Measurements from ENCODE around the gene TRAF1.

Gene TRAF1

DNA sequence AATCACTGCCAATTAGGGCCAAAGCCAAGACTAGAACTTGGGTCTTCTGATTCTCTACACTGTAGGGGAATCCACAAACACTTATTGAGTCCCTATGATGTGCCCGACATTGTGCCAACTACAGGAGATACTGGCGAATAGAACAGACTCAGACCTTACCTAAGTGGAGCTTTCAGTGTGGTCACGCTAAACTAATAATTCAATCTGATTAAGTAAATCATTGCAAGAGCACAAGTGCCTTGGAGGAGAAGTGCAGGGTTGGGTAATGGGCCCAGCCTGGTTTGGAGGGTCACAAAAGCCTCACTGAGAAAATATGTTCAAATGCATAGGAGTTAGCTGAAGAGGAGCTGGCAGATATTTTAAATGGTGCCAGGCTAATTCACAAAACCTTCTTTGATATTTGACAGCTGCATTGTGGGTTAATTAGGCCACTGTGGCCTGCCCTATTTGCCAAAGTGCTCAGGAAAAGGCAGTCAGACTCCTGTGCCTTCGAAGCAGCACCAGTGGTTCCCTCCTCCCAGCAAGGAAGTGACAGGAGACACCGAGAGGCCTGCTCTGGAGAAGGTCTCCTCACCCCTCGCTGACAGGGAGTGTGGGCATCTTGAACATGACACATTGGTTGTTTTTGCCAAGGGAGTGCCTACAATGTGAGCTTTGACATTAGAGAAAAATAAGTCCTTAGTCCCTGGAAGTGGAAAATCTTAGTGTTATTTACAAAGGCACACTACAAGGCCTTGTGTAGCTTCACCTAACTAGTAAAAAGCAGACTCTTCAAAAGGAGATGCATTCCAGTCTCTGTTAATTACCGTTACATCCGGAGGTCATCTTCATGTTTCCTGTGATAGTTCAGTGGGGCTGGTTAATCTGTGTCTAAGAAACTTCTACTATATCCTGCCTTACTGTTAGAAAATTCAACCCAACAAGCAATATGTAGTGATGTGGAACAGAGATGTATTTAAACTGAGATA, 24.1 kb upstream of the TRAF1 start:
- Histone ChIP-seq H3K4me3 (ENCODE audit: low read length) (no peak overlapping the region), H3K9ac (ENCODE audit: low read depth, low read length) (no peak overlapping the region), H3K27me3 (ENCODE audit: control insufficient read depth, insufficient read depth, low read length) (no peaks in the 10 kb centered on the region), H3K4me2 (ENCODE audit: low read length) (no peak overlapping the region), H3K9me3 (replicated peaks; ENCODE audit: low read length) (no peaks in the 10 kb centered on the region), H3K36me3 (ENCODE audit: insufficient read depth, low read length) (no peaks in the 10 kb centered on the region), H3K4me1 (ENCODE audit: control insufficient read depth, insufficient read depth, low read length) (peaks cover 13% of the 10 kb centered on the region)

DNA sequence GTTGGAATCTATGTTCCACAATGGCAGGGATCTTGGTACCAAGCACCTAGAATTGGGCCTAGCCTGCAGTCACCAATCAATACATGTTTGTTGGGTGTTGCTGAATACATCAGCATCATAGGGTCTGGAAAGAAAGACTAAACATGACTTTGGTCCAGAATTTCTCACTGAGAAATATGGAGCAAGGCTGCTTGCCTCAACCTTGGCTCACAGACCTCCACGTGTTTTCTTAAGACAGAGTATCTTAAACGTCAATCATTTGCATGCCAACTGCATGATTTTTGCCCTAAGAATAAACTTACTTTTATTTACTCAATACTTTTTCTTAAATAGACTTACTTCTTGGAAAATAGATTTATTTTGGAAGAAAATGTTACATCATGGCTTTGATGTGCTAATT, 22.7 kb upstream of the TRAF1 start:
- H3K4me1 ChIP-seq (ENCODE audit: control insufficient read depth, insufficient read depth, low read length): peaks cover 17% of the 10 kb centered on the region

DNA sequence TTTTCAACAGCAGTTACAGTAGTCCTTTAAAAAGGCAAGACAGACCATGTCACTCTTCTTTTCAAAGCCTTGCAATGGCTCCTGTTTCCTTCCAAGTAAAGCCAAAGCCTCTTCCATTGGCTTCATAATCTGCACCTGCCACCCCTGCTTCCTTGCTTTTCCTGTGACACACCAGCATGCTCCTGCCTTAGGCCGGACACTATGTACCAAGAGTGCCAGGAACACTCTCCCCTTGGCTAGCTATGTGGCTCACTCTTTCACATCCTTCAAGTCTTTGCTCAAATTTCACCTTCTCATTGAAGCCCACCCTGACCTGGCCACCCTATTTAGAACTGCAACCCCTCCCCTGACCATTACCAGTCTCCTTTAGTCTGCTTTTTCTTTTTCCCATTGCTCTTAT, 22.2 kb upstream of the TRAF1 start:
- Histone ChIP-seq H3K9me3 (replicated peaks; ENCODE audit: low read length) (no peaks in the 10 kb centered on the region), H3K4me3 (ENCODE audit: low read length) (no peak overlapping the region), H3K36me3 (ENCODE audit: insufficient read depth, low read length) (no peaks in the 10 kb centered on the region), H3K9ac (ENCODE audit: low read depth, low read length) (no peak overlapping the region), H3K4me1 (ENCODE audit: control insufficient read depth, insufficient read depth, low read length) (peaks cover 17% of the 10 kb centered on the region), H3K4me2 (ENCODE audit: low read length) (no peak overlapping the region), H3K27me3 (ENCODE audit: control insufficient read depth, insufficient read depth, low read length) (no peaks in the 10 kb centered on the region)

More for the DNA sequence above, 22.7 kb upstream of the TRAF1 start:
- no peaks in the 10 kb centered on the region for H3K9me3 ChIP-seq (replicated peaks; ENCODE audit: low read length)
- no peak overlapping the region for H3K4me3 ChIP-seq (ENCODE audit: low read length)
- no peak overlapping the region for H3K4me2 ChIP-seq (ENCODE audit: low read length)
- no peaks in the 10 kb centered on the region for H3K27me3 ChIP-seq (ENCODE audit: control insufficient read depth, insufficient read depth, low read length)
- no peaks in the 10 kb centered on the region for H3K36me3 ChIP-seq (ENCODE audit: insufficient read depth, low read length)
- H3K9ac ChIP-seq (ENCODE audit: low read depth, low read length): no peak overlapping the region

DNA sequence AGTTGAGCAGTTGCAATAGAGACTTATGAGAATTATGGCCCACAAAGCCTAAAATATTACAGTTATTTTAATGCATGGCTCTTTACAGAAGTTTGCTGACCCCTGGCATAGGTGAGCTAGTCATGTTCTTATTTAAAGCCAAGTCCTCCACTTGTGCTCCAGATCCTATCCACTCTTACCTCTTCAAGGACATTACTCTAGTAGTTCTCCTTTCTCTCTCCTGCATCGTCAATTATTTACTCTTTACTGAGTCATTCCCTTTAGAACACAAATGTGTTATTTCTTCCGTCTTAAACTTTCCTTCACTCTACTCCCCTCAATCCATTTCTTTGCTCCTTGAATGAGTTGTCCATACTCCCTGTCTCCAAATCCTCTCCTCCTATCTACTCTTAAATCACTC, 20.6 kb upstream of the TRAF1 start:
- no peak overlapping the region for H3K9ac ChIP-seq (ENCODE audit: low read depth, low read length)
- no peak overlapping the region for H3K4me3 ChIP-seq (ENCODE audit: low read length)
- peaks cover 23% of the 10 kb centered on the region for H3K4me1 ChIP-seq (ENCODE audit: control insufficient read depth, insufficient read depth, low read length)
- H3K9me3 ChIP-seq (replicated peaks; ENCODE audit: low read length): no peaks in the 10 kb centered on the region
- H3K36me3 ChIP-seq (ENCODE audit: insufficient read depth, low read length): no peaks in the 10 kb centered on the region
- H3K4me2 ChIP-seq (ENCODE audit: low read length): no peak overlapping the region
- H3K27me3 ChIP-seq (ENCODE audit: control insufficient read depth, insufficient read depth, low read length): no peaks in the 10 kb centered on the region

DNA sequence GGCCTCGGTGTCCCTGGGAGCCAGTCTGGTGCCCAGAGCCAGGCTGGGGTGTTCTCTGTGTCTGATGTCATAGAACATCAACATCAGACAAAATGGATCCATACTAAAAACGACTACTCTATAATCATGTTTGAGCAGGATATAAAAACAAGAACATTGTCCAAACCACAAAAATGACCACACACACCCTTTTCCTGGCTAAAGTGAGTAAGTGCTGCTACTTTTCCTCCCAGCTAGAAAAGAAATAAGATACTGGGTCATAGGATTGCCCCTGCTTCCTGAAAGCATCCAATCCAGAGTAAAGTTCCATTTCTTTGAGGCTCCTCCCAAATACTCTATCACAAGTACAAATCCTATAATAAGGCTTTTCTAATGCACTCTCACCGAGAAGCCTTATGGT, 19.7 kb upstream of the TRAF1 start:
- no peaks in the 10 kb centered on the region for H3K27me3 ChIP-seq (ENCODE audit: control insufficient read depth, insufficient read depth, low read length)
- H3K4me3 ChIP-seq (ENCODE audit: low read length): no peak overlapping the region
- no peak overlapping the region for H3K9ac ChIP-seq (ENCODE audit: low read depth, low read length)
- H3K4me2 ChIP-seq (ENCODE audit: low read length): peak overlapping the region; percentile 31
- no peaks in the 10 kb centered on the region for H3K9me3 ChIP-seq (replicated peaks; ENCODE audit: low read length)
- H3K36me3 ChIP-seq (ENCODE audit: insufficient read depth, low read length): no peaks in the 10 kb centered on the region
- peaks cover 32% of the 10 kb centered on the region for H3K4me1 ChIP-seq (ENCODE audit: control insufficient read depth, insufficient read depth, low read length)

DNA sequence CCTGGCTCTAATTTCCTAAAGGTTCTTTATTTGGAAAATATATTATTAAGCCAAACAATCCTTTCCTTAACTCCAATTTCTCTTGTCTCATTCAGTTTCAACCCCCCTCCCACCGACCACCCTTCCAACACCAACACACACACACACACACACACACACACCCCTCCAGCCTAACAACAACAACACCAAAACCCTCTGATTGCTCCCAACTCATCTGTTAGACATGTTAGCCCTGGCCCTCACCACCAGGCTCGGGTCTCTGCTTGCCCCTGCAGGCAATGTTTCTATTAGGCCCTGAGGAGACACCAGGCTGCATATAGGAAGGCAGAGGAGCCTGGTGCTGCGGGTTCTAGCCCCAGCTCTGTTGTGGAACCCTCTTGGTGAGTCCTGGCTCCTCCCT, 18.4 kb upstream of the TRAF1 start:
- Histone ChIP-seq H3K4me2 (ENCODE audit: low read length) (no peak overlapping the region), H3K9ac (ENCODE audit: low read depth, low read length) (no peak overlapping the region), H3K27me3 (ENCODE audit: control insufficient read depth, insufficient read depth, low read length) (no peaks in the 10 kb centered on the region), H3K4me3 (ENCODE audit: low read length) (no peak overlapping the region), H3K4me1 (ENCODE audit: control insufficient read depth, insufficient read depth, low read length) (peaks cover 41% of the 10 kb centered on the region), H3K9me3 (replicated peaks; ENCODE audit: low read length) (no peaks in the 10 kb centered on the region), H3K36me3 (ENCODE audit: insufficient read depth, low read length) (no peaks in the 10 kb centered on the region)

DNA sequence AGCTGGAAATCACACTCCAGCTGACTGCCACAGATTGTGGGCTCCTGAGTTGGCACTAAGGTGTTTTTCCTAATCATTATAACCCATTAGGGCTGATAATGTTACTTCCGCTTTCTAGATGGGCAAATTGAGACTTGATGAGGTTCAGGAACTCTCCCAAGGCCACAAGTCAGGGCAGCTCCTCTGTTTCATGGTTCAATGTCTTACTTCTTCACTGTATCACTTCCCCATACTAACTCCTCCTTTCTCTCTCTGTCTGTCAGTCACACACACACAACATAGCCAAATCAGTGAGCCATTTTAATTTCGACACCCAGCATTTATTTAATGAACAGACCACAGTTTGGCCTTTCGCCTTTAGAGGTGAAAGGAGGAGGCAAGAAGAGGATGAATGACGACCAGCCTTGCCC, 17.8 kb upstream of the TRAF1 start:
- Histone ChIP-seq H3K36me3 (ENCODE audit: insufficient read depth, low read length) (no peaks in the 10 kb centered on the region), H3K4me2 (ENCODE audit: low read length) (no peak overlapping the region), H3K4me3 (ENCODE audit: low read length) (no peak overlapping the region), H3K9me3 (replicated peaks; ENCODE audit: low read length) (no peaks in the 10 kb centered on the region), H3K9ac (ENCODE audit: low read depth, low read length) (no peak overlapping the region), H3K27me3 (ENCODE audit: control insufficient read depth, insufficient read depth, low read length) (no peaks in the 10 kb centered on the region), H3K4me1 (ENCODE audit: control insufficient read depth, insufficient read depth, low read length) (peaks cover 41% of the 10 kb centered on the region)

DNA sequence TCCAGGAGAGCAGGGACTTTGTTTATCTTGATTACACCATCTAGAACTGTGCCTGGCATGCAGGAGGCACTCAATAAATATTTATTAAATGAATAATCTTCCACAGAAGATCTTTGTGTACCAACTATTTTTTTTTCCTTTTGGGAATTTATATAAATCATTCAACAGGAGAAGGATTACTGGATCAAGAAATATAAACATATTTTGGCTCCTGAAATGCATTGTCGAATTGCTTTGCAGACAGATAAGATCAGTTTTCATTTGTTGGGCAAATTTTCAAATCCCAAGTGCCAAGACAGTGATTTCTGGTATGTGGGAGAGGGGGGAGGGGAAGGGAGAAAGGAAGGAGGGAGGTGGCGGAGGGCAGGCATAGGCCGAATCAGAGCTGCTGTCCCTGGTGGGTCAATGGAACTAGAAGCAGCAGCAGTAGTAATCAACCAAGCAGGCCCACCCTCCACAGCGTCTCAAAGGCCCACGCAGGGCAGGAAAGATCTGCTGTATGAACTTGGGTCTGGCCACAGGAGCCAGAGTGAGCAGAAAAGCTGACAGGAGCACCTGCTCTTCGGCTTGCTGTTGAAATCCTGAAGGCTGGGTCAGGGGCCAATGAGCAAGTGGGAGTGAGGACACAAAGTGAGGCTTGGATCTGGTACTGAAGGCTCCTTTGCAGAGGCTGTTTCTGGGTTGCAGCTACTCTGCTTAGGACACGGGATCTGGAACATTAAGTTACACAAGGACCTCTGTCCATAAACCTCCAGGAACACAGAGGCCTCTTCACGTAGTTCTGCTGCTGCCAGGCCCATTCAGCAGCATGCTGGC, 15.8 kb upstream of the TRAF1 start:
- Histone ChIP-seq H3K4me2 (ENCODE audit: low read length) (no peak overlapping the region), H3K4me1 (ENCODE audit: control insufficient read depth, insufficient read depth, low read length) (peaks cover 48% of the 10 kb centered on the region)

DNA sequence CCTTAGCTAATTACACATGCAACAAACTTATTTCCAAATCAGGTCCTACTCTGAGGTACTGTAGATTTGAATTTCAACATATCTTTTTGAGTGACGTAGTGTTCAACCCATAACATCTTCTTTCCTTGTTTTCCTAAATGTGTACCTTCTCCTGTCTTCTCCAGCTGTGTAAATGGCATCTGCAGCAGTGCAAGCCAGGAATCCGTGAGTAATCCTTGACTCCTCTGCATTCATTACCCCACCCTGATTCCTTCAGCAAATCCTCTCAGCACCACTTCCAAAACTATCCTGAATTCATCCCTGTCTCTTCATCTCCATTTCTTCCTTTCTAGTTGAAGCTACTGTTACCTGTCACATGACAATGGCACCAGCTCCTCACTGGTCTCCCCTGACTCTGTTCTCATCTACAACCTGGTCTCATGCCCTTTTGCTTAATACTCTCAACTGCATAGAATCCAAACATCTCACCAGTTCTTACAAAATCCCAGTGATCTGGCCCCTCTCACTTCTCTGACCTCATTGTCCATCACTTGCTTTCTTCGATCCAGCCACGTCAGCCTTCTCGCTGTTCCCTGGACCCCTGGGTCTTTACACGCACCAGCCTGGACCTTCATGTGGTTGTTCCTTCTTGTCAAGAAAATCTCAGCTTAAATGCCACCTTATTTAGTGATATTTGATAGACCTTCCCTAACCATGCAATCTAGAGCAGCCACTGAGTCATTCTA, 14.6 kb upstream of the TRAF1 start:
- H3K4me3 ChIP-seq (ENCODE audit: low read length): no peak overlapping the region
- H3K9me3 ChIP-seq (replicated peaks; ENCODE audit: low read length): no peaks in the 10 kb centered on the region
- peaks cover 50% of the 10 kb centered on the region for H3K4me1 ChIP-seq (ENCODE audit: control insufficient read depth, insufficient read depth, low read length)
- H3K36me3 ChIP-seq (ENCODE audit: insufficient read depth, low read length): no peaks in the 10 kb centered on the region
- H3K9ac ChIP-seq (ENCODE audit: low read depth, low read length): no peak overlapping the region
- H3K4me2 ChIP-seq (ENCODE audit: low read length): peak overlapping the region; percentile 58
- no peaks in the 10 kb centered on the region for H3K27me3 ChIP-seq (ENCODE audit: control insufficient read depth, insufficient read depth, low read length)

More for the DNA sequence above, 15.8 kb upstream of the TRAF1 start:
- H3K27me3 ChIP-seq (ENCODE audit: control insufficient read depth, insufficient read depth, low read length): no peaks in the 10 kb centered on the region
- H3K9me3 ChIP-seq (replicated peaks; ENCODE audit: low read length): no peaks in the 10 kb centered on the region
- H3K9ac ChIP-seq (ENCODE audit: low read depth, low read length): no peak overlapping the region
- H3K36me3 ChIP-seq (ENCODE audit: insufficient read depth, low read length): no peaks in the 10 kb centered on the region
- no peak overlapping the region for H3K4me3 ChIP-seq (ENCODE audit: low read length)

DNA sequence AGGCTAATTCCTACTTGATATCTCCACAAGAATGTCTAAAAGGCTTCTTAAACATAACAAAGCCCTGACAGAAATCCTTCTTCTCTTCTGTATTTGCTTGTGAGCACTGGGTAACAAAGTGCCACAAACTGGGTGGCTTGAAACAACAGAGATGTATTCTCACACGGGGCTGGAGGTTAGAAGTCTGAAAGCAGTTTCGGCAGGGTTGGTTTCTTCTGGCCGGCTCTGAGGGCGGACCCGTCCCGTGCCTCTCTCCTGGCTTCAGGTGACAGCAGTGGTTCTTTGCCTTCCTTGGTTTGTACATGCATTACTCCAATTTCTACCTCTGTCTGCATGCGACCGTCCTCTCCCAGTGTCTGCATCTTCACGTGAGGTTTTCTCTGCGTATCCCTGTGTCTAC, 14.0 kb upstream of the TRAF1 start:
- Histone ChIP-seq H3K4me2 (ENCODE audit: low read length) (peak overlapping the region; percentile 58), H3K9ac (ENCODE audit: low read depth, low read length) (no peak overlapping the region), H3K36me3 (ENCODE audit: insufficient read depth, low read length) (no peaks in the 10 kb centered on the region), H3K4me1 (ENCODE audit: control insufficient read depth, insufficient read depth, low read length) (peaks cover 50% of the 10 kb centered on the region), H3K9me3 (replicated peaks; ENCODE audit: low read length) (no peaks in the 10 kb centered on the region), H3K4me3 (ENCODE audit: low read length) (no peak overlapping the region), H3K27me3 (ENCODE audit: control insufficient read depth, insufficient read depth, low read length) (no peaks in the 10 kb centered on the region)

DNA sequence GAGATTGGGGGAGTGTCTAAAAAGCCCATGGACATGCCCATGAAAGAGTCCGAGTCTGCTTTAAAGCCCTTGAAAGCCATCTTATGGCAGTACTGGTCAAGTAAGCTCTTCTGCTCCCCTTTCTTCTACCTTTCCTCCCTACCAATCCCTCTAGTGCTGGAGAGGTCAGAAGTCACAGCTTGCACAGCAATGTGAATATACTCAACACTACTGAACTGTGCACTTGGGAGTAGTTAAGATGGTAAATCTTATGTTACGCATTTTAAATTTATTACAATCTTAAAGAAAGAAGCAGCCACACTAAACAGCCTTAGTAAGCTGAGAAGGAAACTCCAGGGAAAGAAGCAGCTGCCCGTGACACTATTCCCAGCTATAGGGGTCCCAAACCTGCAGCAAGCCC, 12.3 kb upstream of the TRAF1 start:
- no peaks in the 10 kb centered on the region for H3K36me3 ChIP-seq (ENCODE audit: insufficient read depth, low read length)
- no peak overlapping the region for H3K4me2 ChIP-seq (ENCODE audit: low read length)
- no peaks in the 10 kb centered on the region for H3K27me3 ChIP-seq (ENCODE audit: control insufficient read depth, insufficient read depth, low read length)
- H3K4me1 ChIP-seq (ENCODE audit: control insufficient read depth, insufficient read depth, low read length): peaks cover 60% of the 10 kb centered on the region
- H3K9me3 ChIP-seq (replicated peaks; ENCODE audit: low read length): no peaks in the 10 kb centered on the region
- H3K4me3 ChIP-seq (ENCODE audit: low read length): no peak overlapping the region
- H3K9ac ChIP-seq (ENCODE audit: low read depth, low read length): no peak overlapping the region

Measured in skeletal muscle satellite cell (primary cell).